ENCODE measurements around the gene GPS1.

GRCh38 chr17:82050152-82050760 lies 1.4 kb upstream of the GPS1 start:
- TF ChIP-seq GATA2 (IDR thresholded peaks at IDR 0.05; ENCODE audit: low read depth, low read length) (no peak), GATA3 (IDR thresholded peaks at IDR 0.05; ENCODE audit: low read depth, low read length) (no peak)
